GM21737 (cell line): Measurements from ENCODE around the gene EXOC3L2.
"Not testable (repeated sequence)": the region's sequence is repeated elsewhere in the genome, so short reads cannot be mapped to it uniquely, and the experiment has no call there.

ENCODE experiments used
- ATAC-seq: cut with Tn5 transposase; IDR thresholded peaks from one replicate; pipeline ENCODE4 v1.9.1; 2021; ENCODE audit warnings: mild to moderate bottlenecking, moderate library complexity; ENCODE audit not compliant: unreplicated experiment

The EXOC3L2 gene

GRCh38 chr19:45245334-45245787 lies at the start of gene EXOC3L2:
EXOC3L2 (minus strand) TSS chr19:45245407; CDS start chr19:45239045, 6,362 bp downstream.
- ATAC-seq, result no peak

- no peak for ATAC-seq
These were observed 49.3 kb upstream of the EXOC3L2 start for GRCh38 chr19:45294291-45295029.

GRCh38 chr19:45293682-45294081 lies 48.5 kb upstream of the EXOC3L2 start:
- ATAC-seq, result no peak

- ATAC-seq, result no peak
These were observed 46.6 kb upstream of the EXOC3L2 start for GRCh38 chr19:45291834-45292233.

- no peak for ATAC-seq
These were observed 45.2 kb upstream of the EXOC3L2 start for GRCh38 chr19:45290381-45290931.

- no peak for ATAC-seq
These were observed 38.3 kb upstream of the EXOC3L2 start for GRCh38 chr19:45283443-45284033.

GRCh38 chr19:45280471-45280961 lies 35.3 kb upstream of the EXOC3L2 start:
- ATAC-seq, result no peak

GRCh38 chr19:45279587-45280192 lies 34.5 kb upstream of the EXOC3L2 start:
- no peak for ATAC-seq

GRCh38 chr19:45278087-45278486 lies 32.9 kb upstream of the EXOC3L2 start:
- no peak for ATAC-seq

GRCh38 chr19:45276284-45276687 lies 31.1 kb upstream of the EXOC3L2 start:
- no peak for ATAC-seq

- no peak for ATAC-seq
These were observed 30.3 kb upstream of the EXOC3L2 start for GRCh38 chr19:45275370-45275971.

- ATAC-seq, result no peak
These were observed 28.3 kb upstream of the EXOC3L2 start for GRCh38 chr19:45273521-45273855.

GRCh38 chr19:45271735-45272108 lies 26.5 kb upstream of the EXOC3L2 start:
- ATAC-seq, result no peak

- no peak for ATAC-seq
These were observed 26.0 kb upstream of the EXOC3L2 start for GRCh38 chr19:45271098-45271734.

- ATAC-seq, result not testable (repeated sequence)
These were observed 24.7 kb upstream of the EXOC3L2 start for GRCh38 chr19:45269939-45270338.

- no peak for ATAC-seq
These were observed 22.1 kb upstream of the EXOC3L2 start for GRCh38 chr19:45267296-45267695.

- no peak for ATAC-seq
These were observed 20.2 kb upstream of the EXOC3L2 start for GRCh38 chr19:45265375-45265774.

GRCh38 chr19:45264781-45265317 lies 19.6 kb upstream of the EXOC3L2 start:
- no peak for ATAC-seq

GRCh38 chr19:45263013-45263412 lies 17.8 kb upstream of the EXOC3L2 start:
- ATAC-seq, result no peak

GRCh38 chr19:45262570-45262969 lies 17.4 kb upstream of the EXOC3L2 start:
- ATAC-seq, result no peak

- ATAC-seq, result no peak
These were observed 13.7 kb upstream of the EXOC3L2 start for GRCh38 chr19:45258862-45259261.
